WERI-Rb-1 (cell line): Measurements from ENCODE around the gene GABRG3.

Source experiments
- DNase-seq: peaks from one replicate; pipeline ENCODE4 v3.0.0-alpha.2; 2020
- H3K27ac ChIP-seq: fragments of 250-450 bp; sonication (Bioruptor Pico); 2 replicates; pipeline ENCODE4 v1.5.1; 2020; ENCODE audit warnings: mild to moderate bottlenecking, moderate library complexity
- H3K27me3 ChIP-seq: fragments of 250-450 bp; sonication (Bioruptor Pico); 2 replicates; pipeline ENCODE4 v1.5.1; 2021; ENCODE audit warnings: mild to moderate bottlenecking, low read depth, moderate library complexity; ENCODE audit not compliant: insufficient read depth, severe bottlenecking
- H3K36me3 ChIP-seq: fragments of 250-450 bp; sonication (Bioruptor Pico); 2 replicates; pipeline ENCODE4 v1.5.1; 2020; ENCODE audit warnings: mild to moderate bottlenecking, moderate library complexity
- H3K4me3 ChIP-seq: 2 replicates; pipeline ENCODE4 v1.5.1; 2011; ENCODE audit warnings: low read depth, mild to moderate bottlenecking, control low read depth, low read length
- H3K9me3 ChIP-seq: fragments of 250-450 bp; sonication (Bioruptor Pico); 2 replicates; pipeline ENCODE4 v1.5.1; 2021; ENCODE audit warnings: mild to moderate bottlenecking, moderate library complexity; ENCODE audit not compliant: severe bottlenecking
- TF ChIP-seq, protein P1 (sequence below): IDR thresholded peaks from 2 replicates; pipeline ENCODE4 v1.5.1; 2011; ENCODE audit warnings: low read depth, mild to moderate bottlenecking, control low read depth, inconsistent platforms, low read length

Gene GABRG3

GRCh38 chr15:27585041-27585640 is 614.2 kb downstream of the GABRG3 start:
- Histone ChIP-seq H3K27ac (no peak overlapping the region), H3K4me3 (no peak overlapping the region), H3K27me3 (no peaks in the 10 kb centered on the region), H3K9me3 (no peaks in the 10 kb centered on the region), H3K36me3 (no peaks in the 10 kb centered on the region)
- DNase-seq = no peak
- TF ChIP-seq, protein P1, sequence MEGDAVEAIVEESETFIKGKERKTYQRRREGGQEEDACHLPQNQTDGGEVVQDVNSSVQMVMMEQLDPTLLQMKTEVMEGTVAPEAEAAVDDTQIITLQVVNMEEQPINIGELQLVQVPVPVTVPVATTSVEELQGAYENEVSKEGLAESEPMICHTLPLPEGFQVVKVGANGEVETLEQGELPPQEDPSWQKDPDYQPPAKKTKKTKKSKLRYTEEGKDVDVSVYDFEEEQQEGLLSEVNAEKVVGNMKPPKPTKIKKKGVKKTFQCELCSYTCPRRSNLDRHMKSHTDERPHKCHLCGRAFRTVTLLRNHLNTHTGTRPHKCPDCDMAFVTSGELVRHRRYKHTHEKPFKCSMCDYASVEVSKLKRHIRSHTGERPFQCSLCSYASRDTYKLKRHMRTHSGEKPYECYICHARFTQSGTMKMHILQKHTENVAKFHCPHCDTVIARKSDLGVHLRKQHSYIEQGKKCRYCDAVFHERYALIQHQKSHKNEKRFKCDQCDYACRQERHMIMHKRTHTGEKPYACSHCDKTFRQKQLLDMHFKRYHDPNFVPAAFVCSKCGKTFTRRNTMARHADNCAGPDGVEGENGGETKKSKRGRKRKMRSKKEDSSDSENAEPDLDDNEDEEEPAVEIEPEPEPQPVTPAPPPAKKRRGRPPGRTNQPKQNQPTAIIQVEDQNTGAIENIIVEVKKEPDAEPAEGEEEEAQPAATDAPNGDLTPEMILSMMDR = no peak

DNA sequence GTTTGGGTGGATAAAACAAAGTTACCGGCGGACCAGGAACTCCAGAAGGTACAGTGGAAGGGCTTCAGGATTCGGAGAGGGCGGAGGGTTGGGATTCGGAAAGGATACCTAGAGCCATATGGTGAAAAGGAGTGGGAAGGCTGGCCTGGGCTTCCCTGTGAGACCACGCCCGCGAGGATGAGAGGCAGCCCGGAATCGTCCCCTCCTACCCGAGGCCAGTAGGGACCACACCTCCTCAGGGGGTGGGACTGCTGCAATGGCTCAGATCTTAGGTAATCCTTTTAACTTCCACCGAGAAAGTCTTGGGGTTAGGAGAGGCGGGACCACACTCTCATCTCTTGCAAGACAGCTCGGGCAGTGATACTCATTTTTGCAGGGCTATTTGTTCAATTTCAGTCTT is 616.8 kb downstream of the GABRG3 start:
- Histone ChIP-seq H3K9me3 (no peaks in the 10 kb centered on the region), H3K36me3 (no peaks in the 10 kb centered on the region), H3K27ac (no peak overlapping the region), H3K4me3 (no peak overlapping the region), H3K27me3 (no peaks in the 10 kb centered on the region)
- TF ChIP-seq, protein P1 = no peak
- peak; percentile 78 for DNase-seq

- Histone ChIP-seq H3K4me3 (no peak overlapping the region), H3K9me3 (no peaks in the 10 kb centered on the region), H3K36me3 (no peaks in the 10 kb centered on the region), H3K27ac (no peak overlapping the region), H3K27me3 (no peaks in the 10 kb centered on the region)
- TF ChIP-seq, protein P1 = no peak
- DNase-seq = no peak
Measured at GRCh38 chr15:27589260-27589659, 618.3 kb downstream of the GABRG3 start.

DNA sequence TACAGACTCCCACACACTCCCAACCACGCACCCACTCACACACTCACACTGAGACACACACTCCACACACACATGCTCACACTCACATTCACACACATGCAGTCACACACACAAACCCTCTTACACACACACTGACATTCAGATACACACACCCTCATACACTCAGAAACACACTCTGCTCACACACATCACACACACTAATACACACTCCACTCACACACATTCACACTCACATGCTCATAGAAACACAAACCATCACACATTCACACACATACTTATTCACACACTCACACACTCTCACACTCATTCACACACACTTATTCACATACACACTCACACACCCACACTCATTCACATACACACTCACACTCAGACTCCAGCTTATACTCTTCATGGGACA is 618.8 kb downstream of the GABRG3 start:
- Histone ChIP-seq H3K27me3 (no peaks in the 10 kb centered on the region), H3K27ac (no peak overlapping the region), H3K4me3 (no peak overlapping the region), H3K36me3 (no peaks in the 10 kb centered on the region), H3K9me3 (no peaks in the 10 kb centered on the region)
- no peak for DNase-seq
- TF ChIP-seq, protein P1 = no peak
